HepG2 (cell line): ENCODE data around the gene CLUH. TPM values are rescaled to one million over a fixed set of nuclear protein-coding genes. Genes with fewer than 3 reads are reported as not detected.

Source experiments
- FOXO1 ChIP-seq: sonication (generic); formaldehyde crosslinking; IDR thresholded peaks from 2 replicates; pipeline ENCODE4 v1.4.0; 2020; ENCODE audit warnings: missing genetic modification reagents
- HNRNPLL ChIP-seq: fragments of 200-400 bp; formaldehyde crosslinking; IDR thresholded peaks from 2 replicates; pipeline ENCODE4 v1.6.1; 2017; ENCODE audit warnings: mild to moderate bottlenecking, low read depth, low read length; ENCODE audit not compliant: poor library complexity, severe bottlenecking
- KMT2B ChIP-seq: IDR thresholded peaks from 2 replicates; pipeline ENCODE4 v1.6.1; 2016; ENCODE audit warnings: missing genetic modification reagents, missing compliant biosample characterization
- LRRFIP1 ChIP-seq: sonication (generic); formaldehyde crosslinking; conservative IDR thresholded peaks from 2 replicates; pipeline ENCODE4 v1.4.0; 2020; ENCODE audit warnings: missing genetic modification reagents
- MAFK ChIP-seq, 2 experiments: IDR thresholded peaks in 1 of 2; conservative IDR thresholded peaks in 1 of 2; 2 replicates each; pipeline ENCODE4 v1.6.1; 2011; ENCODE audit warnings: improper control_type of control experiment in 2 of 2, low read length in 2 of 2
- MATR3 ChIP-seq: sonication (generic); formaldehyde crosslinking; IDR thresholded peaks from 2 replicates; pipeline ENCODE4 v1.4.0; 2020; ENCODE audit warnings: missing genetic modification reagents
- MAX ChIP-seq: IDR thresholded peaks from 2 replicates; pipeline ENCODE4 v1.6.1; 2012; ENCODE audit warnings: inconsistent platforms
- REPIN1 ChIP-seq: sonication (generic); formaldehyde crosslinking; IDR thresholded peaks from 2 replicates; pipeline ENCODE4 v1.8.0; 2022; ENCODE audit warnings: missing genetic modification reagents, low read depth, mild to moderate bottlenecking, borderline replicate concordance
- SMAD1 ChIP-seq: sonication (generic); formaldehyde crosslinking; IDR thresholded peaks from 2 replicates; pipeline ENCODE4 v1.4.0; 2020; ENCODE audit warnings: missing genetic modification reagents, low read depth, mild to moderate bottlenecking, borderline replicate concordance
- TRIM22 ChIP-seq: fragments of 450-650 bp; IDR thresholded peaks from 2 replicates; pipeline ENCODE4 v1.6.1; 2017
- ZNF367 ChIP-seq: sonication (generic); formaldehyde crosslinking; IDR thresholded peaks from 2 replicates; pipeline ENCODE4 v1.4.0; 2020; ENCODE audit warnings: missing genetic modification reagents, borderline replicate concordance
- ZNF530 ChIP-seq: sonication (generic); formaldehyde crosslinking; IDR thresholded peaks from 2 replicates; pipeline ENCODE4 v1.5.0; 2020; ENCODE audit warnings: low read depth, mild to moderate bottlenecking, missing genetic modification reagents
- ZNF546 ChIP-seq: sonication (generic); formaldehyde crosslinking; conservative IDR thresholded peaks from 2 replicates; pipeline ENCODE4 v1.8.1; 2023; ENCODE audit warnings: mild to moderate bottlenecking, missing genetic modification reagents
- ZNF577 ChIP-seq: sonication (generic); formaldehyde crosslinking; IDR thresholded peaks from 2 replicates; pipeline ENCODE4 v1.4.0; 2020; ENCODE audit warnings: mild to moderate bottlenecking, low read depth, missing genetic modification reagents, borderline replicate concordance
- ZNF776 ChIP-seq: sonication (generic); formaldehyde crosslinking; IDR thresholded peaks from 2 replicates; pipeline ENCODE4 v1.4.0; 2020; ENCODE audit warnings: mild to moderate bottlenecking, missing genetic modification reagents
- polyA plus RNA-seq, 8 experiments: library from polyadenylated mRNA; depleted of rRNA in 3 of 8; stranded (reverse) in 7 of 8; unstranded in 1 of 8; fragments of >200 nt; fragmentation: Illumina TruSeq in 4 of 8; extraction: Trizol in 4 of 8; gene quantifications; 2 replicates each; pipeline versions ENCODE4 v1.2.1 to v1.2.3, GENCODE V29; 2011 to 2016; ENCODE audit warnings: low read depth in 4 of 8, missing spikeins in 1 of 8, mixed read lengths in 1 of 8; ENCODE audit not compliant: insufficient read depth in 1 of 8
- total RNA-seq, 5 experiments: library from RNA; depleted of rRNA; stranded (reverse); fragments of >200 nt; fragmentation: Illumina TruSeq; extraction: Trizol; gene quantifications; 2 replicates each; pipeline ENCODE4 v1.2.3, GENCODE V29; 2016; ENCODE audit warnings: low read depth in 1 of 5
- TF ChIP-seq, protein P1 (sequence below): sonication (generic); formaldehyde crosslinking; IDR thresholded peaks from 2 replicates; pipeline ENCODE4 v1.5.0; 2020; ENCODE audit warnings: missing genetic modification reagents
- TF ChIP-seq, protein P2 (sequence below): sonication (generic); formaldehyde crosslinking; IDR thresholded peaks from one replicate; pipeline ENCODE4 v1.5.1; 2020; ENCODE audit warnings: mild to moderate bottlenecking, missing genetic modification reagents; ENCODE audit errors: not compliant biosample characterization

CLUH gene
- total and polyA plus RNA-seq, 2 of the 13 experiments (the other 11 are each of a cell fraction or from before 2014, with no cell fraction given): 30.9 to 60.5 TPM

- TF ChIP-seq, protein P1, sequence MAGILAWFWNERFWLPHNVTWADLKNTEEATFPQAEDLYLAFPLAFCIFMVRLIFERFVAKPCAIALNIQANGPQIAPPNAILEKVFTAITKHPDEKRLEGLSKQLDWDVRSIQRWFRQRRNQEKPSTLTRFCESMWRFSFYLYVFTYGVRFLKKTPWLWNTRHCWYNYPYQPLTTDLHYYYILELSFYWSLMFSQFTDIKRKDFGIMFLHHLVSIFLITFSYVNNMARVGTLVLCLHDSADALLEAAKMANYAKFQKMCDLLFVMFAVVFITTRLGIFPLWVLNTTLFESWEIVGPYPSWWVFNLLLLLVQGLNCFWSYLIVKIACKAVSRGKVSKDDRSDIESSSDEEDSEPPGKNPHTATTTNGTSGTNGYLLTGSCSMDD (CRISPR knock-in tag): peak; percentile 90; the same call in 1 of the 2 replicates
- TF ChIP-seq ZNF367 (CRISPR knock-in tag) (peak; percentile 96; the same call in 1 of the 2 replicates), ZNF530 (CRISPR knock-in tag) (peak; percentile 95; the same call in 1 of the 2 replicates), MATR3 (CRISPR knock-in tag) (no peak), MAFK (conservative IDR thresholded peaks at IDR 0.05 in 1 of 2, IDR thresholded peaks at IDR 0.05 in 1 of 2; ENCODE audit: low read length in 2 of 2) (no peak), HNRNPLL (peak; percentile 81), MAX (peak; percentile 43; the same call in 1 of the 2 replicates), SMAD1 (CRISPR knock-in tag) (no peak), FOXO1 (CRISPR knock-in tag) (peak; percentile 82), ZNF546 (CRISPR knock-in tag) (peak; percentile 98), ZNF776 (CRISPR knock-in tag) (peak; percentile 96), TRIM22 (no peak), ZNF577 (CRISPR knock-in tag) (peak; percentile 52; the same call in 1 of the 2 replicates), REPIN1 (CRISPR knock-in tag) (peak; percentile 82), LRRFIP1 (CRISPR knock-in tag) (peak; percentile 95), KMT2B (CRISPR knock-in tag) (peak; percentile 76)
- TF ChIP-seq, protein P2, sequence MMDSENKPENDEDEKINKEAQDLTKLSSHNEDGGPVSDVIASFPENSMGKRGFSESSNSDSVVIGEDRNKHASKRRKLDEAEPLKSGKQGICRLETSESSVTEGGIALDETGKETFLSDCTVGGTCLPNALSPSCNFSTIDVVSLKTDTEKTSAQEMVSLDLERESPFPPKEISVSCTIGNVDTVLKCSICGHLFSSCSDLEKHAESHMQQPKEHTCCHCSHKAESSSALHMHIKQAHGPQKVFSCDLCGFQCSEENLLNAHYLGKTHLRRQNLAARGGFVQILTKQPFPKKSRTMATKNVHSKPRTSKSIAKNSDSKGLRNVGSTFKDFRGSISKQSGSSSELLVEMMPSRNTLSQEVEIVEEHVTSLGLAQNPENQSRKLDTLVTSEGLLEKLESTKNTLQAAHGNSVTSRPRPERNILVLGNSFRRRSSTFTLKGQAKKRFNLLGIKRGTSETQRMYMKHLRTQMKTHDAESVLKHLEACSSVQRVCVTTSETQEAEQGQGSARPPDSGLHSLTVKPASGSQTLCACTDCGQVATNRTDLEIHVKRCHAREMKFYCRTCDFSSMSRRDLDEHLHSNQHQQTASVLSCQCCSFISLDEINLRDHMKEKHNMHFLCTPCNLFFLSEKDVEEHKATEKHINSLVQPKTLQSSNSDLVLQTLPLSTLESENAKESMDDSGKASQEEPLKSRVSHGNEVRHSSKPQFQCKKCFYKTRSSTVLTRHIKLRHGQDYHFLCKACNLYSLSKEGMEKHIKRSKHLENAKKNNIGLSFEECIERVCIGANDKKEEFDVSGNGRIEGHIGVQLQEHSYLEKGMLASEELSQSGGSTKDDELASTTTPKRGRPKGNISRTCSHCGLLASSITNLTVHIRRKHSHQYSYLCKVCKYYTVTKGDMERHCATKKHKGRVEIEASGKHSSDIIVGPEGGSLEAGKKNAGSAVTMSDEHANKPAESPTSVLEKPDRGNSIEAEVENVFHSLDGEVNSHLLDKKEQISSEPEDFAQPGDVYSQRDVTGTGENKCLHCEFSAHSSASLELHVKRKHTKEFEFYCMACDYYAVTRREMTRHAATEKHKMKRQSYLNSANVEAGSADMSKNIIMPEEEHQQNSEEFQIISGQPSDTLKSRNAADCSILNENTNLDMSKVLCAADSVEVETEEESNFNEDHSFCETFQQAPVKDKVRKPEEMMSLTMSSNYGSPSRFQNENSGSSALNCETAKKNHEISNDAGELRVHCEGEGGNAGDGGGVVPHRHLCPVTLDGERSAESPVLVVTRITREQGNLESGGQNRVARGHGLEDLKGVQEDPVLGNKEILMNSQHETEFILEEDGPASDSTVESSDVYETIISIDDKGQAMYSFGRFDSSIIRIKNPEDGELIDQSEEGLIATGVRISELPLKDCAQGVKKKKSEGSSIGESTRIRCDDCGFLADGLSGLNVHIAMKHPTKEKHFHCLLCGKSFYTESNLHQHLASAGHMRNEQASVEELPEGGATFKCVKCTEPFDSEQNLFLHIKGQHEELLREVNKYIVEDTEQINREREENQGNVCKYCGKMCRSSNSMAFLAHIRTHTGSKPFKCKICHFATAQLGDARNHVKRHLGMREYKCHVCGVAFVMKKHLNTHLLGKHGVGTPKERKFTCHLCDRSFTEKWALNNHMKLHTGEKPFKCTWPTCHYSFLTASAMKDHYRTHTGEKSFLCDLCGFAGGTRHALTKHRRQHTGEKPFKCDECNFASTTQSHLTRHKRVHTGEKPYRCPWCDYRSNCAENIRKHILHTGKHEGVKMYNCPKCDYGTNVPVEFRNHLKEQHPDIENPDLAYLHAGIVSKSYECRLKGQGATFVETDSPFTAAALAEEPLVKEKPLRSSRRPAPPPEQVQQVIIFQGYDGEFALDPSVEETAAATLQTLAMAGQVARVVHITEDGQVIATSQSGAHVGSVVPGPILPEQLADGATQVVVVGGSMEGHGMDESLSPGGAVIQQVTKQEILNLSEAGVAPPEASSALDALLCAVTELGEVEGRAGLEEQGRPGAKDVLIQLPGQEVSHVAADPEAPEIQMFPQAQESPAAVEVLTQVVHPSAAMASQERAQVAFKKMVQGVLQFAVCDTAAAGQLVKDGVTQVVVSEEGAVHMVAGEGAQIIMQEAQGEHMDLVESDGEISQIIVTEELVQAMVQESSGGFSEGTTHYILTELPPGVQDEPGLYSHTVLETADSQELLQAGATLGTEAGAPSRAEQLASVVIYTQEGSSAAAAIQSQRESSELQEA (CRISPR knock-in tag): peak; percentile 97
Observed at GRCh38 chr17:2749784-2750181, 38.2 kb upstream of the CLUH start (continued).
